Heart left ventricle (tissue), 13 donors: ENCODE measurements around the gene GUCA2B.

Experiments
- POLR2A ChIP-seq, 2 donors: fragments of 450-650 bp; IDR thresholded peaks; one replicate each; pipeline ENCODE4 v1.6.1; 2017; ENCODE audit warnings: antibody characterized with exemption in 2 of 2, mild to moderate bottlenecking in 2 of 2, moderate library complexity in 2 of 2
- TF ChIP-seq, protein P1 (sequence below), 12 donors: fragments of 200-600 bp; sonication (generic) in 4 of 12; IDR thresholded peaks; one replicate each; pipeline versions ENCODE4 v1.5.0 to v1.8.0; 2018 to 2022; ENCODE audit warnings: antibody characterized with exemption in 12 of 12, mild to moderate bottlenecking in 5 of 12
- donor health status: ischemic (EF 13 %, LVEDD 7.1; RV severe dilation, severe dysfunction).
- donor health status: DM: no; HTN: yes; CAD: no.
- donor health status: DM: no; HTN: no; CAD: no.
- donor health status: ischemic (EF 25% LVEDD 6.9; RV normal size, moderate dysfunction).
- donor health status: ischemic (EF 25% LVEDD 5.7; RV mildly dilated, moderate dysfunction).
- donor health status: ischemic (EF 35%, LVEDD 5.7; RV mildly dilated, moderate dysfunction).
- donor health status: nonischemic (EF 11% LVEDD 7.7; RV severe dilation, severe dysfunction).
- donor health status: DM: yes; HTN: yes; CAD: no.
- donor health status: PGD.
- donor health status: ischemic (EF 29% LVEDD 5.4; RV normal size, mild dysfunction).
- donor health status: nonischemic (EF 23%, LVEDD 6.1; RV moderate dilation, normal function).

DNA sequence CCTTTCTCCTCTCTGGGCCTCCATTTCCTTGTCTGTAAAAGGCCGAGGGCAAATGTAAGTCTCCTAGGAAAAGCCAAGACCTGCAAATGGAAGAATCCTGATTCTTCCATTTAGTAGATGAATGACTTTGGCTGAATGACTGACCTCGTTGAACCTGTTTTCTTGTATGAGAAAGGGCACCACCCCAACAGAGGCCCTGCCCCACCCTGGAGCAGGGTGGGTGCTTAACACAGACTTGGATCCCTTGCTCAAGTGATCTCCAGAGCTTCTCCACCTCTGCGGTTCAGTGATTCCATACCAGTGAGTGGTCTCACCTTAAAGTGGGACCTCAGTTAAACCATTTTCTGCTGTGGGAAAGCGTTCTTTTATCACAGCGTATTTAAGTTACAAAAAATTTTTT lies 39.0 kb upstream of the GUCA2B start:
- TF ChIP-seq, protein P1, sequence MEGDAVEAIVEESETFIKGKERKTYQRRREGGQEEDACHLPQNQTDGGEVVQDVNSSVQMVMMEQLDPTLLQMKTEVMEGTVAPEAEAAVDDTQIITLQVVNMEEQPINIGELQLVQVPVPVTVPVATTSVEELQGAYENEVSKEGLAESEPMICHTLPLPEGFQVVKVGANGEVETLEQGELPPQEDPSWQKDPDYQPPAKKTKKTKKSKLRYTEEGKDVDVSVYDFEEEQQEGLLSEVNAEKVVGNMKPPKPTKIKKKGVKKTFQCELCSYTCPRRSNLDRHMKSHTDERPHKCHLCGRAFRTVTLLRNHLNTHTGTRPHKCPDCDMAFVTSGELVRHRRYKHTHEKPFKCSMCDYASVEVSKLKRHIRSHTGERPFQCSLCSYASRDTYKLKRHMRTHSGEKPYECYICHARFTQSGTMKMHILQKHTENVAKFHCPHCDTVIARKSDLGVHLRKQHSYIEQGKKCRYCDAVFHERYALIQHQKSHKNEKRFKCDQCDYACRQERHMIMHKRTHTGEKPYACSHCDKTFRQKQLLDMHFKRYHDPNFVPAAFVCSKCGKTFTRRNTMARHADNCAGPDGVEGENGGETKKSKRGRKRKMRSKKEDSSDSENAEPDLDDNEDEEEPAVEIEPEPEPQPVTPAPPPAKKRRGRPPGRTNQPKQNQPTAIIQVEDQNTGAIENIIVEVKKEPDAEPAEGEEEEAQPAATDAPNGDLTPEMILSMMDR (IDR thresholded peaks at IDR 0.05): no peak
- no peak for TF ChIP-seq POLR2A (IDR thresholded peaks at IDR 0.05)
